WERI-Rb-1 (cell line): ENCODE measurements around the gene ATRIP.

Experiments
- DNase-seq: peaks from one replicate; pipeline ENCODE4 v3.0.0-alpha.2; 2020
- H3K27ac ChIP-seq: fragments of 250-450 bp; sonication (Bioruptor Pico); 2 replicates; pipeline ENCODE4 v1.5.1; 2020; ENCODE audit warnings: mild to moderate bottlenecking, moderate library complexity
- H3K27me3 ChIP-seq: fragments of 250-450 bp; sonication (Bioruptor Pico); 2 replicates; pipeline ENCODE4 v1.5.1; 2021; ENCODE audit warnings: mild to moderate bottlenecking, low read depth, moderate library complexity; ENCODE audit not compliant: insufficient read depth, severe bottlenecking
- H3K36me3 ChIP-seq: fragments of 250-450 bp; sonication (Bioruptor Pico); 2 replicates; pipeline ENCODE4 v1.5.1; 2020; ENCODE audit warnings: mild to moderate bottlenecking, moderate library complexity
- H3K4me3 ChIP-seq: 2 replicates; pipeline ENCODE4 v1.5.1; 2011; ENCODE audit warnings: low read depth, mild to moderate bottlenecking, control low read depth, low read length
- H3K9me3 ChIP-seq: fragments of 250-450 bp; sonication (Bioruptor Pico); 2 replicates; pipeline ENCODE4 v1.5.1; 2021; ENCODE audit warnings: mild to moderate bottlenecking, moderate library complexity; ENCODE audit not compliant: severe bottlenecking
- TF ChIP-seq, protein P1 (sequence below): IDR thresholded peaks from 2 replicates; pipeline ENCODE4 v1.5.1; 2011; ENCODE audit warnings: low read depth, mild to moderate bottlenecking, control low read depth, inconsistent platforms, low read length

Gene ATRIP

DNA sequence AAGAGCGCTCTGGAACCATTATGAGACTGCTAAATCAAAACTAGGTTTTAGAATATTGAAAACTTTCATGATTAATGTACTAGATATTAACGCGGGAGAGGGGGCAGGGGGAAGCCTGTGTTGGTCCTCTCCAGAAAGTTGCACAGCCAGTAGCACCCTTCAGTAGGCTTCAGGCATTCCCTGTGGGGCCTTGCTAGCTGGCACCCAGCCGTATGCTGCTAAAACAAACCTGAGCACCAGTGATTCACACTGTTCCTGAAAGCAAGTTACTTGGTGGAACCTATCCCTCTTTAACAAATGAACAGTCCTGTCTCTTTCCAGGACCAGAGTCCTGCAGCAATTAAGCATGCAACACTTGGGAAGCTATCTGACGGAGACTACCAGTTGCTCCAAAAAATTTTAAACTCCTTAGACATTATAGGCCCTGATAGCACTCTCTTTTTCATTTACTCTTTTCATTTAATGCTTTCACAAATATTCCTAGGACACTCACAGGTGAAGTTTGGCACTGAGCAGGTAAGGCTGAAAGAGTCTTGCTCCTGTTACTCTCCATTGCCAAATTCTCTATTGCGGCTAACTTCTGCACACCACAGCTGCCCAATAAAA, 1.2 kb upstream of the ATRIP start:
- Histone ChIP-seq H3K9me3 (no peaks in the 10 kb centered on the region), H3K27me3 (no peaks in the 10 kb centered on the region), H3K27ac (no peak overlapping the region), H3K4me3 (no peak overlapping the region), H3K36me3 (peaks cover 35% of the 10 kb centered on the region)
- DNase-seq: no peak
- TF ChIP-seq, protein P1, sequence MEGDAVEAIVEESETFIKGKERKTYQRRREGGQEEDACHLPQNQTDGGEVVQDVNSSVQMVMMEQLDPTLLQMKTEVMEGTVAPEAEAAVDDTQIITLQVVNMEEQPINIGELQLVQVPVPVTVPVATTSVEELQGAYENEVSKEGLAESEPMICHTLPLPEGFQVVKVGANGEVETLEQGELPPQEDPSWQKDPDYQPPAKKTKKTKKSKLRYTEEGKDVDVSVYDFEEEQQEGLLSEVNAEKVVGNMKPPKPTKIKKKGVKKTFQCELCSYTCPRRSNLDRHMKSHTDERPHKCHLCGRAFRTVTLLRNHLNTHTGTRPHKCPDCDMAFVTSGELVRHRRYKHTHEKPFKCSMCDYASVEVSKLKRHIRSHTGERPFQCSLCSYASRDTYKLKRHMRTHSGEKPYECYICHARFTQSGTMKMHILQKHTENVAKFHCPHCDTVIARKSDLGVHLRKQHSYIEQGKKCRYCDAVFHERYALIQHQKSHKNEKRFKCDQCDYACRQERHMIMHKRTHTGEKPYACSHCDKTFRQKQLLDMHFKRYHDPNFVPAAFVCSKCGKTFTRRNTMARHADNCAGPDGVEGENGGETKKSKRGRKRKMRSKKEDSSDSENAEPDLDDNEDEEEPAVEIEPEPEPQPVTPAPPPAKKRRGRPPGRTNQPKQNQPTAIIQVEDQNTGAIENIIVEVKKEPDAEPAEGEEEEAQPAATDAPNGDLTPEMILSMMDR: no peak

DNA sequence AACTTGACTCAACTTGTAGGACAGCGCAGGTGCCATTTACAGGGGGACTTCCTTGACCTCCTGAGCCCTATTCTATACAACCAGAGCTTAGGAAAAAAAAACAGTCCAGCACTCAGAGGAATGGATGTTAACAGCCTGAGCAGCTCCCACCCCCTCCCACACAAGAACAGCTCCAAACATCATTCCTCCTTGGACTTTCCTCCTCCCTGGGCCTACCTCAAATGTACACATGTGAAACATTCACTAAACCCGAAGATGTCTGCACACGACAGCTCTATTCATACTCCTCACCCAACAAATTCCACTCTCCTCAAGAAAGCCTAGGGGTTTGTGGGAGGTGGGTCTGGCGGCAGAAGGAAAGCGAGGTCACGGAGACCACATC, 503 bp upstream of the ATRIP start:
- Histone ChIP-seq H3K27ac (peak overlapping the region; percentile 75), H3K4me3 (peak overlapping the region; percentile 82), H3K27me3 (no peaks in the 10 kb centered on the region), H3K9me3 (no peaks in the 10 kb centered on the region), H3K36me3 (peaks cover 34% of the 10 kb centered on the region)
- no peak for DNase-seq
- TF ChIP-seq, protein P1: no peak

DNA sequence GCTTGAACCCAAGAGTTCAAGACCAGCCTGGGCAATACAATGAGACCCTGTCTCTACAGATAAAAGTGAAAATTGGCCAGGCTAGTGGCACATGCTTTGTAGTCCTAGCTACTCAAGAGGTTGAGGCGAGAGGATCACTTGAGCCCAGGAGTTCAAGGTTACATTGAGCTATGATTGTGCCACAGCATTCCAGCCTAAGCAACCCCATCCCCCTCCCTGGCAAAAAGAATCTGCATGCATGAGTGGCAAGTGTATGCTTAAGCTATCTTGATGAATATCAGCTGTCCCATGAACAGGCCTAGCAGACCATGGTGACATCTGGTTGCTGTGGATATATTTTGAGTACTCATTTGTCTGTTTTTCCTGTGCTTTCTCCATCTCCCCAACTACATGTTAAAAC, 4.7 kb downstream of the ATRIP start:
- H3K9me3 ChIP-seq: no peaks in the 10 kb centered on the region
- no peak overlapping the region for H3K4me3 ChIP-seq
- H3K27ac ChIP-seq: no peak overlapping the region
- peaks cover 51% of the 10 kb centered on the region for H3K36me3 ChIP-seq
- no peak for DNase-seq
- no peaks in the 10 kb centered on the region for H3K27me3 ChIP-seq
- TF ChIP-seq, protein P1: no peak

DNA sequence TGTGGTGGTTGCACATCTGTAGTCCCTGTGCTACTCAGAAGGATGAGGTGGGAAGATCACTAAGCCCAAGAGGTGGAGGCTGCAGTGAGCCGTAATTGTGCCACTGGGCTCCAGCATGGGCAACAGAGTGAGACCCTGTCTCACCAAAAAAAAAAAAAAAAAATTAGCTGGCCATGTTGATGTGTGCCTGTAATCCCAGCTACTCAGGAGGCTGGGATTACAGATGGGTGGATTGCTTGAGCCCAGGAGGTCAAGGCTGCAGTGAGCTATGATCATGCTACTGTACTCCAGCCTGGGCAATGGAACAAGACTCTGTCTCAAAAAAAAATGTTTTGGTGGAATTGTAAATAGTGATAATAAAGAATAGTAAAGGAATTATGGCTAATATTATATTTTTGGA, 9.9 kb downstream of the ATRIP start:
- TF ChIP-seq, protein P1: no peak

DNA sequence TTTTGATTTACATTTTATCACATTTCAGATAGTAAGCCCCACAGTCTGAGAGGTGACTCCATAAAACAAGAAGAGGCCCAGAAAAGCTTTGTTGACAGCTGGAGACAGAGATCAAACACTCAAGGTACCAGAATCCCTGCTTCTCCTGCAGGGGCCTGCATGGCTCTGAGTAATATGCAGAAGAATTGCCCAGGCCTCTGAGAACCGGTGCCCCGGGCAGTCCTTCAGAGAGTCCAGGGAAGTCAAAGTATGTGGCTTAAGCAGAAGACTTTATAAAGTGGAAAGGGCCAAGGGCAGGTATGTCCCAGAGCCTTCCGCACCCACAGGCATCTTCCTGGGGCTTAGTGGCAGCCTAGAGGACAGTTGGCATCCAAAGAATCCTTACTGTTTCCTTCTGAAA, 12.8 kb downstream of the ATRIP start:
- H3K4me3 ChIP-seq: no peak overlapping the region
- no peak for DNase-seq
- no peak overlapping the region for H3K27ac ChIP-seq
- H3K9me3 ChIP-seq: no peaks in the 10 kb centered on the region
- H3K27me3 ChIP-seq: no peaks in the 10 kb centered on the region
- peaks cover 60% of the 10 kb centered on the region for H3K36me3 ChIP-seq
- TF ChIP-seq, protein P1: no peak

More for the DNA sequence above, 9.9 kb downstream of the ATRIP start:
- Histone ChIP-seq H3K36me3 (peaks cover 83% of the 10 kb centered on the region), H3K27ac (no peak overlapping the region), H3K4me3 (no peak overlapping the region), H3K9me3 (no peaks in the 10 kb centered on the region), H3K27me3 (no peaks in the 10 kb centered on the region)
- no peak for DNase-seq
